H9 (cell line): ENCODE data around the gene REEP3. TPM values are rescaled to one million over a fixed set of nuclear protein-coding genes. Genes with fewer than 3 reads are reported as not detected.

Source experiments
- DNase-seq: peaks from one replicate; pipeline ENCODE4 v3.0.0-alpha.2; 2017
- H2AFZ ChIP-seq: one replicate; pipeline ENCODE4 v1.6.1; 2013; ENCODE audit warnings: mild to moderate bottlenecking, low read length, control low read depth, moderate library complexity
- H2AK5ac ChIP-seq: 2 replicates; pipeline ENCODE4 v1.6.1; 2013; ENCODE audit warnings: low read length, control low read depth, mixed read lengths; ENCODE audit not compliant: insufficient read length
- H2BK120ac ChIP-seq: one replicate; pipeline ENCODE4 v1.6.1; 2013; ENCODE audit warnings: low read depth, mild to moderate bottlenecking, low read length, control low read depth, inconsistent platforms; ENCODE audit not compliant: poor library complexity, severe bottlenecking
- H2BK12ac ChIP-seq: 2 replicates; pipeline ENCODE4 v1.6.1; 2013; ENCODE audit warnings: low read length, control low read depth, mixed read lengths, low read depth; ENCODE audit not compliant: insufficient read length
- H2BK15ac ChIP-seq: 2 replicates; pipeline ENCODE4 v1.6.1; 2013; ENCODE audit warnings: low read depth, low read length, control low read depth
- H2BK20ac ChIP-seq: one replicate; pipeline ENCODE4 v1.6.1; 2013; ENCODE audit warnings: low read depth, mild to moderate bottlenecking, low read length, control low read depth, inconsistent platforms; ENCODE audit not compliant: poor library complexity, severe bottlenecking
- H2BK5ac ChIP-seq: 2 replicates; pipeline ENCODE4 v1.6.1; 2013; ENCODE audit warnings: low read length, control low read depth, mixed read lengths; ENCODE audit not compliant: insufficient read length
- H3K14ac ChIP-seq: 2 replicates; pipeline ENCODE4 v1.6.1; 2013; ENCODE audit warnings: low read length, control low read depth; ENCODE audit not compliant: insufficient read depth
- H3K18ac ChIP-seq: 2 replicates; pipeline ENCODE4 v1.6.1; 2013; ENCODE audit warnings: low read depth, mild to moderate bottlenecking, mixed read lengths, low read length, control low read depth; ENCODE audit not compliant: insufficient read length
- H3K23ac ChIP-seq: 2 replicates; pipeline ENCODE4 v1.6.1; 2013; ENCODE audit warnings: low read length, control low read depth, mixed read lengths, low read depth; ENCODE audit not compliant: insufficient read length
- H3K23me2 ChIP-seq: 2 replicates; pipeline ENCODE4 v1.6.1; 2013; ENCODE audit warnings: low read depth, mild to moderate bottlenecking, mixed read lengths, low read length, control low read depth; ENCODE audit not compliant: insufficient read length, poor library complexity, severe bottlenecking
- H3K27ac ChIP-seq: 2 replicates; pipeline ENCODE4 v1.5.1; 2013; ENCODE audit warnings: low read length, control low read depth, mixed read lengths, low read depth; ENCODE audit not compliant: insufficient read length
- H3K27me3 ChIP-seq: 2 replicates; pipeline ENCODE4 v1.6.1; 2013; ENCODE audit warnings: low read length, control low read depth, inconsistent platforms; ENCODE audit not compliant: insufficient read depth
- H3K4ac ChIP-seq: 2 replicates; pipeline ENCODE4 v1.6.1; 2013; ENCODE audit warnings: low read depth, mild to moderate bottlenecking, control low read depth, inconsistent platforms, low read length, moderate library complexity
- H3K4me1 ChIP-seq: 2 replicates; pipeline ENCODE4 v1.6.1; 2013; ENCODE audit warnings: low read length, control low read depth, inconsistent platforms; ENCODE audit not compliant: insufficient read depth
- H3K4me2 ChIP-seq: 2 replicates; pipeline ENCODE4 v1.6.1; 2013; ENCODE audit warnings: low read length, control low read depth, mixed read lengths; ENCODE audit not compliant: insufficient read length, insufficient read depth
- H3K56ac ChIP-seq: 2 replicates; pipeline ENCODE4 v1.6.1; 2013; ENCODE audit warnings: low read depth, mild to moderate bottlenecking, mixed read lengths, low read length, control low read depth; ENCODE audit not compliant: insufficient read length
- H3K79me1 ChIP-seq: 2 replicates; pipeline ENCODE4 v1.6.1; 2013; ENCODE audit warnings: low read depth, mild to moderate bottlenecking, moderate library complexity, low read length, control low read depth, inconsistent platforms; ENCODE audit not compliant: insufficient read depth, poor library complexity, severe bottlenecking
- H3K79me2 ChIP-seq: 2 replicates; pipeline ENCODE4 v1.6.1; 2013; ENCODE audit warnings: low read length, control low read depth, inconsistent platforms; ENCODE audit not compliant: insufficient read depth
- H3K9ac ChIP-seq: 2 replicates; pipeline ENCODE4 v1.6.1; 2013; ENCODE audit warnings: low read length, control low read depth, mixed read lengths; ENCODE audit not compliant: insufficient read length; ENCODE audit errors: extremely low read depth
- H3K9me3 ChIP-seq: one replicate; pipeline ENCODE4 v1.6.1; 2013; ENCODE audit warnings: low read depth, low read length, inconsistent platforms; ENCODE audit not compliant: control insufficient read depth
- H3T11ph ChIP-seq: one replicate; pipeline ENCODE4 v1.6.1; 2013; ENCODE audit warnings: mild to moderate bottlenecking, low read length, control low read depth, inconsistent platforms
- H4K20me1 ChIP-seq: one replicate; pipeline ENCODE4 v1.6.1; 2013; ENCODE audit not compliant: control insufficient read depth, insufficient read length, insufficient read depth
- H4K5ac ChIP-seq: 2 replicates; pipeline ENCODE4 v1.6.1; 2013; ENCODE audit warnings: low read depth, mild to moderate bottlenecking, mixed read lengths, low read length, control low read depth; ENCODE audit not compliant: insufficient read length
- H4K8ac ChIP-seq: replicated peaks from 2 replicates; pipeline ENCODE4 v1.6.1; 2013; ENCODE audit warnings: low read length, control low read depth, mixed read lengths, low read depth; ENCODE audit not compliant: insufficient read length
- H4K91ac ChIP-seq: 2 replicates; pipeline ENCODE4 v1.6.1; 2013; ENCODE audit warnings: low read depth, mild to moderate bottlenecking, moderate library complexity, mixed read lengths, low read length, control low read depth; ENCODE audit not compliant: insufficient read length
- H3K27ac Mint-ChIP-seq, 3 experiments: 2 replicates in 2 of 3; 3 replicates in 1 of 3; pipeline ENCODE4 v1.8.0; 2020 to 2021; ENCODE audit warnings: mixed read lengths in 3 of 3, mild to moderate bottlenecking in 1 of 3, moderate library complexity in 1 of 3
- H3K27me3 Mint-ChIP-seq: 2 replicates; pipeline ENCODE4 v1.8.0; 2021; ENCODE audit warnings: low read depth, mild to moderate bottlenecking, moderate library complexity, mixed read lengths
- H3K36me3 Mint-ChIP-seq, 3 experiments: 2 replicates in 2 of 3; 3 replicates in 1 of 3; pipeline ENCODE4 v1.8.0; 2020 to 2021; ENCODE audit warnings: low read depth in 3 of 3, mixed read lengths in 3 of 3; ENCODE audit not compliant: insufficient read depth in 1 of 3
- H3K4me1 Mint-ChIP-seq, 2 experiments: 2 replicates each; pipeline ENCODE4 v1.8.0; 2020; ENCODE audit warnings: mixed read lengths in 2 of 2
- H3K4me3 Mint-ChIP-seq, 2 experiments: 2 replicates in 1 of 2; 3 replicates in 1 of 2; pipeline ENCODE4 v1.8.0; 2020 to 2021; ENCODE audit warnings: mild to moderate bottlenecking in 2 of 2, mixed read lengths in 2 of 2, moderate library complexity in 1 of 2
- H3K9me3 Mint-ChIP-seq, 2 experiments: 2 replicates in 1 of 2; 3 replicates in 1 of 2; pipeline ENCODE4 v1.8.0; 2020; ENCODE audit warnings: mild to moderate bottlenecking in 2 of 2, mixed read lengths in 2 of 2, moderate library complexity in 1 of 2
- CTCF ChIP-seq: fragments of 200-600 bp; sonication (generic); conservative IDR thresholded peaks from 3 replicates; pipeline ENCODE4 v1.8.0; 2021; ENCODE audit warnings: antibody characterized with exemption, mild to moderate bottlenecking
- WGBS: extraction: QIAGEN DNeasy Blood & Tissue Kit; methylation state at CpG from one replicate; pipeline ENCODE4 v1.1.7; 2013; ENCODE audit warnings: missing lambda C conversion rate, low lambda C conversion rate, mixed read lengths; ENCODE audit not compliant: insufficient read length; ENCODE audit errors: extremely low coverage; 5-methylcytosine and 5-hydroxymethylcytosine counted together
- total RNA-seq: library from RNA; stranded (reverse); gene quantifications from 2 replicates; pipeline ENCODE4 v1.2.1, GENCODE V29; 2021

The REEP3 gene
- total RNA-seq, 1 experiment from 2014 or later = 21.4 TPM

- no peak overlapping the region for H2AFZ ChIP-seq
- H3K4me3 Mint-ChIP-seq = no peak overlapping the region
- H3K27me3 Mint-ChIP-seq = no peaks in the 10 kb centered on the region
- H3K79me2 ChIP-seq = peaks cover 2% of the 10 kb centered on the region; the same call in 1 of the 2 replicates
- H2BK15ac ChIP-seq = no peak overlapping the region
- H3K79me1 ChIP-seq = peaks cover 3% of the 10 kb centered on the region
- no peak overlapping the region for H2BK20ac ChIP-seq
- no peak overlapping the region for H3K9ac ChIP-seq
- H3K27ac ChIP-seq = no peak overlapping the region
- no peak overlapping the region for H2BK5ac ChIP-seq
- H4K91ac ChIP-seq = no peak overlapping the region
- TF ChIP-seq CTCF = no peak
- no peak overlapping the region for H3T11ph ChIP-seq
- no peak overlapping the region for H4K5ac ChIP-seq
- H3K27me3 ChIP-seq = no peaks in the 10 kb centered on the region
- peak overlapping the region in 1 of 3 experiments; percentile 36; a peak in 1 of 7 replicates for H3K27ac Mint-ChIP-seq
- H3K23me2 ChIP-seq = no peaks in the 10 kb centered on the region
- H2BK120ac ChIP-seq = no peak overlapping the region
- DNase-seq = no peak
- H4K20me1 ChIP-seq = no peaks in the 10 kb centered on the region
- H2AK5ac ChIP-seq = no peak overlapping the region
- H3K4me1 ChIP-seq = no peaks in the 10 kb centered on the region
- H3K18ac ChIP-seq = no peak overlapping the region
- H3K4me2 ChIP-seq = no peak overlapping the region
- no peaks in the 10 kb centered on the region for H3K9me3 ChIP-seq
- H3K56ac ChIP-seq = no peak overlapping the region
- H3K9me3 Mint-ChIP-seq = peaks cover 8 to 9% of the 10 kb centered on the region in 2 experiments
- no peak overlapping the region for H3K14ac ChIP-seq
- H2BK12ac ChIP-seq = no peak overlapping the region
- peaks cover 6 to 17% (median 9%) of the 10 kb centered on the region in 3 experiments; a peak in 6 of 7 replicates for H3K36me3 Mint-ChIP-seq
- H3K4me1 Mint-ChIP-seq = peaks cover 19 to 20% of the 10 kb centered on the region in 2 experiments
- H4K8ac ChIP-seq = no peak overlapping the region
- H3K4ac ChIP-seq = no peak overlapping the region
- WGBS = no CpG with 5 or more reads among the region's 3 CpGs
- H3K23ac ChIP-seq = no peak overlapping the region
Observed at GRCh38 chr10:63487990-63488389, 33.2 kb upstream of the REEP3 start.
